ENCODE measurements around the gene MPST.

The MPST gene

DNA sequence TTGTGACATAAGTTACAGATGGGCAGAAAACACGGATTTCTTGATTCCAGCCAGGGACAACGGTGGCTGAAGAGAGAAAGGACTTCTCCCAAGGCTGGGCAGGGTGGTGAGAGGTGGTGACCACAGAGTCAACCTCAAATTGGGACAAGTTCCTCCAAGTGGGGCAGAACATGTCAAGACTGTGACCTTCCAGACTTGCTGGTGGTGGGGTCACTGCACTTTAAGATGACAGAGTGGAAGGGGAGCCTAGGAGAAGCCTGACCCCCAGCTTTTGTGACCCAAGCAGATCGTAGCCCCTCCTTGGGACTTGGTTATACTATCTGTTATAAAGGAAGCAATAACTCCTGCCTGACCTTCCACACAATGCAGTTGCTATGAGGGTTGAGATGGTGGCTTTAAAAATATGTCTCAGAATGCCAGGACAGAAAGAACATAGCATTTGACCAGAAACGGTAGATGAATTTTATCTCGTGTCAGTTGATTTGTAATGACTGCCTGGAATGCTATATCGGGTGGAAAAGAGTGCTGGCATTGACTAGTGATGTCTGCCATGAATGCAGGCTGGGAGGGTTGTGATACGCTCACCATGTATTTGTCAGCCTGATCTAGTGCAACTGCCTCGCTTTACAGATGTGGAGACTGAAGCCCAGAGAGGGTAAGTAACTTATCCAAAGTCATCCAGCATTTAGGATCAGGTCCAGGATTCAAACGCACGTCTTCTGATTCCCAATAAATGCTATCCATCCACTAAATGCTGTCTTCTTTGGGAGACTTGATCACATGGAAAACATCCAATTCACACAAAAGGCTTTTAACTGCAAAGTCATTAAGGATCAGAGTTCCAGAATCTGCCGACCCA is 18.6 kb upstream of the MPST start:
- FAIRE-seq: no peak
- DNase-seq (ENCODE audit: insufficient read length, low spot score): no peak

DNA sequence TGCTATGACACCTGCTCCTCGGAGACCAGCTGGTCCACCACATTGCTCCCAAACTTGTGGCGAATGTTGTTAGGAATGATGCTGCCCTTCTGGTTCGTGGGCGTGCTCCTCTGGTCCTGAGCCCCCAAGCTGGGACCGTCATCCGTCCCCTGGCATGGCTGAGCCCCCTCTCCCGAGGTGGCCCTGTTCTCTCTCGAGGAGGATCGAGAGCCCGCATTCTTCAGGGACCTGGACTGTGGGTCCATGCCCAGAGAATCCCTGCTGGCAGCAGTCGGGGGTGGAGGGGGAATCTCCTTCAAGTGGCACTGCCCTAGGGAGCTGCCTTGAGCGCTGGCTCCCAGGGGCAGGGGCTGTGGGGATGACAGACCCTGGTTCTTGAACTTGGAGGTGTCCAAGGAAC is 17.7 kb upstream of the MPST start:
- no peak for DNase-seq (ENCODE audit: insufficient read length, low spot score)
- FAIRE-seq: no peak

DNA sequence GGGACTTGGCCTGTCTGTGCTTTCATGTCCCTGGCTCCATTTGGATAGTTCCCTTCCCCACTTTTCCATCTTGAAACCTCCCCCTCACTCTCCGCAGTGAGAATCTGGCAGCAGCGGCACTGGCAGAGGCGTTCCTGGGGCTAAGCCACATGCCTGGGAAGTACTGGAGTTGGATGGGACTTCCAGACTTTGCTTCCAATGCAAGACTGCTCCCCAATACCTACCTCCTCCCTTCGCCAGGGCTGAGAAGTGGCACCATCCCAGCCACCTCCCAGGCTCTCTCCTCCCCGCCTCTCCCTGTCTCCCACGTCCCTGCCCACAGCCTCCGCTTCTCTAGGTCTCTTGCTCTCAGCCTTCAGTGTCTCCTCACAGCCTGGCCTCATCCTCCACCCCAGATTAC is 16.9 kb upstream of the MPST start:
- FAIRE-seq: no peak
- no peak for DNase-seq (ENCODE audit: insufficient read length, low spot score)

GRCh38 chr22:37007651-37008050 is 11.9 kb upstream of the MPST start:
- FAIRE-seq (no peak), DNase-seq (ENCODE audit: insufficient read length, low spot score) (no peak)

DNA sequence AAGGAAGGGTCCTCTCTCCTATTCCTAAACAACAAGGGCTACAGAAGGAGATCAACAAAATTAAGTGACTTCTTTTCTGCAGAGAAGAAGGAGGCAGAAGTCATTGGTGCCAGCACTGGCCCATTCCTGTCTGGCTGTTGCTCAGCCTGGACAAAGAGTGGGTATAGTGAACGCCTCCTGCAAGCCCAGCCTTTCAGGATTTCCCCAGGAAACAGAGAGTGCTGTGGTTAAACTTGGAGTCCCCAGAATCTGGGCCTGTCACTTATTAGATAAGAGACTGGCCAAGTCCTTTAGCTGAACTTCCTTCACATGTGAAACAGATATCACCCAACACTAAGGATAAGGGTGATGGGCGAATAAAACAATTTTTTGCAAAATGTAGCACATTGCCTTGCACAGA is 11.2 kb upstream of the MPST start:
- DNase-seq (ENCODE audit: insufficient read length, low spot score): no peak
- FAIRE-seq: no peak

GRCh38 chr22:37009490-37009889 is 10.1 kb upstream of the MPST start:
- FAIRE-seq (no peak), DNase-seq (ENCODE audit: insufficient read length, low spot score) (no peak)

DNA sequence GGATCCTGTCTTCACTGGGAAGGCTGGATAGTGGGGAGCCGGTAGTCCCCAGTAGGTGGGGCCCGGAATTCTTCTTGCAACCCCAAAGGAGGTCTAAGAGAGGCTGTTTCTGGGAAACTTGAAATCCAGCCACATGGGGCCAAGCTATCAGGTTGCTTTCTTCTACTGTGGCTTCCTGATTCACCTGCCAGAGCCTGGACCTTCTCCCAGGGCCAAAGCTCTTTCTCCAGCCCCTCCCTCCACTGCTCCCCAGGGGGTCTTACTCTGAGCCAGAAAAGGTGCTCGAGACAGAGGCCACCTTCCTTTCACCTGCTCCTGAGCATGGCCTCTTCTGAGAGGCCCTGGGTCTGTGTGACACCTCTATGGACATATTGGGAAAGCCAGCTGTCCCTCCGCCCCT is 9.4 kb upstream of the MPST start:
- no peak for FAIRE-seq
- DNase-seq (ENCODE audit: insufficient read length, low spot score): no peak

DNA sequence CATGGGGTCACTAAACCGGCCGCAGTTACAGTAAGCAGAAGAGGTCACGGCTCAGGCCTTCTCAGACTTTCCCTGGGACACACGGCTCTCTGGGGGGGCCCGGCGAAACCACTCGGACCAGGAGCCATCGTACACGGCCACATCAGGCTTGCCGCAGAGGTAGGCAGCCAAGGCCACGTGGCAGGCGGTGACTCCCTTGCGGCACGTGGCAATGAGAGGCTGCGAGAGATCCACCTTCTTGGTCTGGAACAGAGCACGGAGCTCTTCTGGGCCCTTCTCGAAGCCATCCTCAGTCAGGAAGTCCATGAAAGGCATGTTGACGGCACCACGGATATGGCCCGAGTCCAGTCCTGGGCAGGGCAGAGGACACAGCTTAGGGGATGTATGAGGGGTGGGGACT is 8.6 kb upstream of the MPST start:
- no peak for FAIRE-seq
- no peak for DNase-seq (ENCODE audit: insufficient read length, low spot score)

- DNase-seq (ENCODE audit: insufficient read length, low spot score): no peak
- no peak for FAIRE-seq
Measured at GRCh38 chr22:37011472-37011871, 8.1 kb upstream of the MPST start.

- FAIRE-seq (no peak), DNase-seq (ENCODE audit: insufficient read length, low spot score) (no peak)
Measured at GRCh38 chr22:37012262-37012904, 7.2 kb upstream of the MPST start.

DNA sequence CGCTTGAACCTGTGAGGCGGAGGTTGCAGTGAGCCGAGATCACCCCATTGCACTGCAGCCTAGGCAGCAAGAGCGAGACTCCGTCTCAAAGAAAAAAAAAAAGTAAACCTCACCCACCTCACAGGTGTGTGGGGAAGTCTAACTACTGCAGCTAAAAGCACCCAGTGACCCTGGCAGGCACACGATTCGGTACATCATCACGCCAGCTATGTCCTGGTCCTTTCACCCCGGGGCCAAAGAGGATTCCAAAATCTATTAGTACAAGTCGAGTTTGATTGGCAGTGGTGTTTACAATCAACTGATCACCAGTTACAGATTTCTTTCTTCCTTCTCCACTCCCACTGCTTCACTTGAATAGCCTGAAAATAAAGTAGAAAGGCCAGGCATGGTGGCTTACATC is 6.6 kb upstream of the MPST start:
- FAIRE-seq (no peak), DNase-seq (ENCODE audit: insufficient read length, low spot score) (no peak)

DNA sequence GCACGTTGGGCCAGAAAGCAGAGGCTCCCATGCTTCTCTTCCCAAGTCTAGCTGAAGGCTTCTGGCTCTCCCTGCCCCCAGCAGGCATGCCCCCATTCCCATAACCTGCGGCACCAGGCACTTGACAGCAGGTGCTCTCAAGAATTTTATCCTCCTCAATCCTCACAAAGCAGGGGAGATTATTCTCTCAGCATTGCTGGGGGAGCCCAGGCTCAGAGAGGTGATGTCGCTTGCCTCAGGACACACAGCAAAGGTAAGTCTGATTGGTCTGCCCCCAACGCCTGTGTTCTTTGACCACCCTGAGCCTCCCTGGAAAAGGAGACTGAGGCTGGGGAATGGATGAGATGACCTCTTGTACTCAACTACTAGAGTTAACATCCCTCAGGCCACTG is 5.1 kb upstream of the MPST start:
- FAIRE-seq: no peak
- DNase-seq (ENCODE audit: insufficient read length, low spot score): no peak

DNA sequence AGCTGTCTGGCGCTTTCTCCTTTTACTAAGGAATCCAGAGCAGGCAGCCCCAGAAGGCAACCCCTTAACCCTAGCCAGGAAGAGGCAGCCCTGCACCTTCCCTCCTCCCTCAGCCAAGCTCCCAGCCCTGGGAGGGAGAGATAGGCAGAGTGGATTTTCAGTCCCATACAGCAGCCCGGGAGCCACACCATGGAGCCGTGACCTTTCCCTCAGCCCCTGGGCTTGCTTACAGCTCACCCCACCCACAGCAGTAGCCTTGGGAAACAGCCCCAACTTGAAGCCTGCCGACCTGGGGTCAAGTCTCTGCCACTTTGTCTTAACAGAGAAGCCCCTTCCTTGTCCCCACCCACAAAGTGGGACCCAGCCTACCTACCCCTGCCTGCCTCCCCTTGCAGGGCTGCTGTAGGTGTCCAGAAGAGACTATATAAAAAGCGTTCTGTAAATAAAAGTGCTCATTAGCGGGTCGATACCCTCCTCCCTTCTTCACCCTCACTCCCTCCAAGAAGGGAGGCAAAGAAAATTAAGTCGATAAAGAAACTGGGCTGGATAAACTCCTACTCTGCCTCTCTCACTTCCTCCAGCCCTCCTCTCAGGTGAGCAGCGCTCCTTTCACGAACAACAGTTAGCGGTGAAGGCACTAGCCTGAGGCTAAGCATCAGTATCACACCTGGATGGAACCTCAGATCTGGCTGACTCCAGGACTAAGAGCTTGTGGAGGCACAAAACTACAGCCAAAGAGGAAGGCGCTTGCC is 4.5 kb upstream of the MPST start:
- FAIRE-seq: no peak
- no peak for DNase-seq (ENCODE audit: insufficient read length, low spot score)

- FAIRE-seq: no peak
- no peak for DNase-seq (ENCODE audit: insufficient read length, low spot score)
Measured at GRCh38 chr22:37015587-37015878, 4.0 kb upstream of the MPST start.

- no peak for FAIRE-seq
Measured at GRCh38 chr22:37016134-37016910, 3.2 kb upstream of the MPST start.

DNA sequence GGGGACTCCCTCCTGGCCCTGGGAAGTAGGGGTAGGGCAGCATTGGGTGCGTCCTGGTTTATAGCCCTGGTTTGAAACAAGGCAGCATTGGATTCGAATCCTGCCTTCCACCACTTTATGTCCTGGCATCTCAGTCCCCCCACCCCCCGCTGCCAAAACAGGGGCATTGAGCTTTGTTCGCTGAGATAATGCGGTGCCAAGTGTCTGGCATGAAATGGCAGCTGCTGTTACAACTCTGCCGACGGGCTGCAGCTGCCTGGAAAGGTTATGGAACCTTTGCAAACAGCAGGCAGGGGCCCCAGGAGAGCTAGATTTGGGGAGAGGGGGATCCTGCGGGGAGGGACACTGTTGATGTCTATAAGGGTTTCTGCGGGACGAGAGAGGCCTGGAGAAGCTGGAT is 2.2 kb upstream of the MPST start:
- DNase-seq (ENCODE audit: insufficient read length, low spot score): no peak
- no peak for FAIRE-seq

More at GRCh38 chr22:37016134-37016910, 3.2 kb upstream of the MPST start:
- no peak for DNase-seq (ENCODE audit: insufficient read length, low spot score)

DNA sequence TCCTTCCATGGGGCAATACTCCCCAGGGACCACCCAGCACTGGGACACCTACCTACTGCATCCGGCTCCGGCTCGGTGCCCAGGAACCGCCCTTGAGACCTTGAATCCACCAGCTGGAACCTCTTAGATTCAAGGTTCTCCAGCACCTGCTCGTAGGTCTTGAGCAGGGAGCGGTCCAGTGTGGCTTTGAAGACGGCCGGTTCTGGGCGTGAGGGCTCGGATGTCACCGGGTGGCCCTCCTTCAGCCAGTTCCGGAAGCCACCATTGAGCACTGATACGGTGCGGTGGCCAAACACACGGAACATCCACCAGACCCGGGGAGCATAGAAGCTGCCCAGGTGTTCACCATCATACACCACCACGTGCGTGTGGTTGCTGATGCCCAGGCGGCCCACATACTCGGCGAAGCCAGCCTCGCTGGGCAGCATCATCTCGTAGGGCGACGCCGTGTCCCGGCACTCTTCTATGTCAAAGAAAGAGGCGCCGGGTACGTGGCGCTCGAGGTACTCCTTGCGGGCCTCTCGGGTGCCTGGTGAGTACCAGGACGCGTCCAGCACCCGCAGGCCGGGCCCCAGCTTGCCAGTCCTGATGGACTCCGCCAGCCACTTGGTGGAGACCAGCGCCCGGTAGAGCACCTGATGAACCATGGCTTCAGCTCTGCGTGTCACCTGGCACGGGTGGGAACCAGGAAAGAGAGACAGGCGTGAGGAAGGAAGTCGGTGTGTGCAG is 1.3 kb upstream of the MPST start:
- DNase-seq (ENCODE audit: insufficient read length, low spot score): no peak
- no peak for FAIRE-seq

DNA sequence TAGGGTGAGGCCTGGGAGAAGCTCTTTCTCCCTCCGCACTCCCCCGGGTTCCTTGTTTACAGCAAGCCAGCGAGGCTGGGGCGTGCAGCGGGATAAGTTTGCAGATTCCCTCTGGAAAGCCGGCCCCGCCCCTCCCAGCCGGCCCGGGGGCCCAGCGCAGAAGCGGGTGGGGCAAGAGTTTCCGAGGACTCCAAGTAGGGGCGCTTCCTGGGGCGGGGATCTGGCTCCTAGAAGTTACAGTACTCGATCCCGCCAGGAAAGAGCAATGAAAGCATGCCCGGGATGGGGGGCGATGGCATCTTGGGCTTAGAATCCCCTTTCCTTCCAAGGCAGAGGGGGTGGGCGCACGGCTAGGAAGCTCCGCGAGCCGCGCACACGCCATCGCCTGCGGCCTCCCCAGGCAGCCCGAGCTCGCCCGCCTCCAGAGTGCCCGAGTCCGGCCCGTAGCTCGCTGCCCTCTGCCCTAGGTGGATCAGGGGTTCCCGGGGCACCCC is 680 bp upstream of the MPST start:
- DNase-seq (ENCODE audit: insufficient read length, low spot score): peak; percentile 41
- no peak for FAIRE-seq

- FAIRE-seq: no peak
- no peak for DNase-seq (ENCODE audit: insufficient read length, low spot score)
Measured at GRCh38 chr22:37020192-37020479, 594 bp downstream of the MPST start.

GRCh38 chr22:37021041-37021440 is 1.5 kb downstream of the MPST start:
- FAIRE-seq (no peak), DNase-seq (ENCODE audit: insufficient read length, low spot score) (no peak)

Measured in HTR-8/SVneo (cell line).